ENCODE results near the gene ZC3H14.

DNA sequence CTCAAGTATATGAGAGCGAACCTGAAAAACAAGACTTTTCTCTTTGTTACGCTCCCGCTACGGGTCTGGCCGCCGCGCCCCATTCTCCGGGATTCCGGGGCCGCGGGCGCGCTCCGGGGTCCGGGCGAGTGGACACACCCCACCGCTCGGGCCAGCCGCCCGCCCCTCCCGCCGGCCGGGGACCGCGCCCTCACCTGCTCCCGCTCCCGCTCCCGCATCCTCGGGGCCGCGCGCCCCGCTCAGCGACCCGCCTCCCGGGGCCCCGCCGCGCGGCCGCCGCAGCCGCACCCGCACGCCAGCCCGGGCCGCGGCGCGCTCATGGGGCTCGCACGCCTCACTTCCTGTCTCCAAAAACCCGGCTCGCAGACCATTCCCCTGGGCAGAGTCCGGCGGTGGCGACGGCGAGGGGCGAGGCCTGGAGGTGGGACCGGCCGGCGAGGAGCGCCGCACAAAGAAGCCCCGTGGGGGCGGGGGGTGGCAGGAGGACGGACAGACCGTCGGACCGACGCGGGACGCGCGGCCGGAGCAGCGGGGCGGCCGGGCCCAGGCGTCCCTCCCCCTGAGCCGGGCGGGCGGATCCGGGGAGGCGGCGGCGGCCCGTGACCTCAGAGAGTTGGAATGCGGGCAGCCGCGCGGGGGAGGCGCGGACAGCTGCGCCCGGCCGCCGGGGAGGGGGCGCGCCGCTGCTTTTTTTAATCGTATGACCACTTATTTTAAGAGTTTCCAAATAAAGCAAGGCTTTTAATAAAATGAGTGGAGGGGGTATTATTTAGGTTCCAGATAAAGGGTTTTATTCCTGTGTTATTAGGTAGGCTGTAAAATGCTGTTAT is 8.2 kb upstream of the ZC3H14 start, which contains the start of gene PTPN21:
- TF ChIP-seq ZFX (IDR thresholded peaks at IDR 0.05) (peak; percentile 71), CBX3 (IDR thresholded peaks at IDR 0.05; ENCODE audit: low read depth) (no peak), EZH2 (IDR thresholded peaks at IDR 0.05) (no peak), TCF7L2 (IDR thresholded peaks at IDR 0.05; ENCODE audit: borderline replicate concordance, extremely low read depth, insufficient read depth, insufficient read length) (peak; percentile 26), SP1 (IDR thresholded peaks at IDR 0.05; ENCODE audit: low read depth) (no peak), EZH2phosphoT487 (IDR thresholded peaks at IDR 0.05; ENCODE audit: borderline replicate concordance) (no peak), POLR2A (IDR thresholded peaks at IDR 0.05; ENCODE audit: borderline replicate concordance, extremely low read depth, insufficient read depth, insufficient read length) (peak; percentile 27), JUND (IDR thresholded peaks at IDR 0.05) (0 out of 2 replicates have a peak, but pooled peaks have one; percentile 23), SIN3A (IDR thresholded peaks at IDR 0.05; ENCODE audit: low read depth) (no peak)
- TF ChIP-seq, protein P1, sequence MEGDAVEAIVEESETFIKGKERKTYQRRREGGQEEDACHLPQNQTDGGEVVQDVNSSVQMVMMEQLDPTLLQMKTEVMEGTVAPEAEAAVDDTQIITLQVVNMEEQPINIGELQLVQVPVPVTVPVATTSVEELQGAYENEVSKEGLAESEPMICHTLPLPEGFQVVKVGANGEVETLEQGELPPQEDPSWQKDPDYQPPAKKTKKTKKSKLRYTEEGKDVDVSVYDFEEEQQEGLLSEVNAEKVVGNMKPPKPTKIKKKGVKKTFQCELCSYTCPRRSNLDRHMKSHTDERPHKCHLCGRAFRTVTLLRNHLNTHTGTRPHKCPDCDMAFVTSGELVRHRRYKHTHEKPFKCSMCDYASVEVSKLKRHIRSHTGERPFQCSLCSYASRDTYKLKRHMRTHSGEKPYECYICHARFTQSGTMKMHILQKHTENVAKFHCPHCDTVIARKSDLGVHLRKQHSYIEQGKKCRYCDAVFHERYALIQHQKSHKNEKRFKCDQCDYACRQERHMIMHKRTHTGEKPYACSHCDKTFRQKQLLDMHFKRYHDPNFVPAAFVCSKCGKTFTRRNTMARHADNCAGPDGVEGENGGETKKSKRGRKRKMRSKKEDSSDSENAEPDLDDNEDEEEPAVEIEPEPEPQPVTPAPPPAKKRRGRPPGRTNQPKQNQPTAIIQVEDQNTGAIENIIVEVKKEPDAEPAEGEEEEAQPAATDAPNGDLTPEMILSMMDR (IDR thresholded peaks at IDR 0.05 in 2 of 3, conservative IDR thresholded peaks at IDR 0.05 in 1 of 3; ENCODE audit: borderline replicate concordance in 1 of 3, insufficient read depth in 1 of 3, low read depth in 2 of 3, low read length in 2 of 3) = no peak
- TF ChIP-seq, protein P2, sequence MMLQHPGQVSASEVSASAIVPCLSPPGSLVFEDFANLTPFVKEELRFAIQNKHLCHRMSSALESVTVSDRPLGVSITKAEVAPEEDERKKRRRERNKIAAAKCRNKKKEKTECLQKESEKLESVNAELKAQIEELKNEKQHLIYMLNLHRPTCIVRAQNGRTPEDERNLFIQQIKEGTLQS (IDR thresholded peaks at IDR 0.05) = no peak
- TF ChIP-seq, protein P3, sequence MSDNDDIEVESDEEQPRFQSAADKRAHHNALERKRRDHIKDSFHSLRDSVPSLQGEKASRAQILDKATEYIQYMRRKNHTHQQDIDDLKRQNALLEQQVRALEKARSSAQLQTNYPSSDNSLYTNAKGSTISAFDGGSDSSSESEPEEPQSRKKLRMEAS (IDR thresholded peaks at IDR 0.05) = peak; percentile 28; the same call in 1 of the 2 replicates
